ENCODE results near the gene MKLN1. TPM values are rescaled to one million over a fixed set of nuclear protein-coding genes. Genes with fewer than 3 reads are reported as not detected.

The MKLN1 gene
- polyA plus RNA-seq, 1 of the 3 experiments (the other 2 are of a cell fraction) = 11.0 TPM

GRCh38 chr7:131529179-131529578 is 201.5 kb downstream of the MKLN1 start:
- WGBS (ENCODE audit: low lambda C conversion rate) = 77% methylated on average over 3 of the region's 3 CpGs
- Histone ChIP-seq H3K9me2 (no peaks in the 10 kb centered on the region), H3K4me1 (ENCODE audit: control insufficient read depth in 1 of 2, insufficient read depth in 2 of 2, low read depth in 1 of 2, low read length in 1 of 2) (peaks cover 0 to 8% of the 10 kb centered on the region in 2 experiments; a peak in 1 of 4 replicates), H3K9me3 (no peaks in the 10 kb centered on the region), H2AFZ (ENCODE audit: low read depth) (no peak overlapping the region), H4K20me1 (ENCODE audit: insufficient read depth) (peaks cover 92% of the 10 kb centered on the region), H3K4me2 (no peak overlapping the region), H3F3A (replicated peaks; ENCODE audit: insufficient read depth) (peaks cover 55% of the 10 kb centered on the region), H3K36me3 (replicated peaks in 1 of 2; ENCODE audit: control insufficient read depth in 1 of 2, insufficient read depth in 2 of 2, low read length in 1 of 2) (peaks cover 0 to 10% of the 10 kb centered on the region in 2 experiments), H3K27ac (ENCODE audit: low read depth in 2 of 2, low read length in 1 of 2) (peak overlapping the region in 1 of 2 experiments; percentile 3; a peak in 1 of 4 replicates), H3K9ac (no peak overlapping the region), H3K4me3 (ENCODE audit: low read depth in 2 of 2, low read length in 1 of 2) (no peak overlapping the region), H3K79me2 (ENCODE audit: insufficient read depth) (peaks cover 99% of the 10 kb centered on the region), H3K27me3 (ENCODE audit: insufficient read depth) (no peaks in the 10 kb centered on the region)
- DNase-seq = no peak
- ChIA-PET POLR2A (no interaction called here), CTCF (interaction anchor here (1.8 to 2.7 kb wide), 2 partner anchors 14 to 17 kb away, joined by 4 to 19 read pairs; no protein-coding TSS in a partner anchor)
- TF ChIP-seq YY1 (IDR thresholded peaks at IDR 0.05; ENCODE audit: low read depth) = no peak
- TF ChIP-seq EP300 (IDR thresholded peaks at IDR 0.05; ENCODE audit: borderline replicate concordance in 1 of 2, low read depth in 1 of 2, low read length in 1 of 2) = no peak
- no peak for TF ChIP-seq NFIC (IDR thresholded peaks at IDR 0.05; ENCODE audit: borderline replicate concordance)
- no peak for TF ChIP-seq TCF12 (IDR thresholded peaks at IDR 0.05)
- TF ChIP-seq RAD21 (IDR thresholded peaks at IDR 0.05; ENCODE audit: low read length) = no peak

- 93% methylated on average over 7 of the region's 11 CpGs for WGBS (ENCODE audit: low lambda C conversion rate)
- TF ChIP-seq TAF1 (IDR thresholded peaks at IDR 0.05; ENCODE audit: borderline replicate concordance, low read depth, low read length) (no peak), GABPA (IDR thresholded peaks at IDR 0.05; ENCODE audit: low read depth) (no peak), USF2 (IDR thresholded peaks at IDR 0.05; ENCODE audit: borderline replicate concordance, low read depth, low read length) (no peak), RAD21 (IDR thresholded peaks at IDR 0.05; ENCODE audit: low read length) (no peak), GATA2 (CRISPR knock-in tag; IDR thresholded peaks at IDR 0.05) (no peak), RXRA (IDR thresholded peaks at IDR 0.05; ENCODE audit: borderline replicate concordance, low read depth) (no peak), FOXM1 (IDR thresholded peaks at IDR 0.05; ENCODE audit: low read depth) (no peak)
Observed at GRCh38 chr7:131529617-131530016, 201.9 kb downstream of the MKLN1 start.

GRCh38 chr7:131530137-131530536 is 202.5 kb downstream of the MKLN1 start:
- DNase-seq = no peak
- Histone ChIP-seq H3K27ac (ENCODE audit: low read depth in 2 of 2, low read length in 1 of 2) (no peak overlapping the region), H3K9me3 (no peaks in the 10 kb centered on the region), H3K4me3 (ENCODE audit: low read depth in 2 of 2, low read length in 1 of 2) (no peak overlapping the region), H3K36me3 (replicated peaks in 1 of 2; ENCODE audit: control insufficient read depth in 1 of 2, insufficient read depth in 2 of 2, low read length in 1 of 2) (peaks cover 0 to 15% of the 10 kb centered on the region in 2 experiments), H3K79me2 (ENCODE audit: insufficient read depth) (peaks cover 99% of the 10 kb centered on the region), H2AFZ (ENCODE audit: low read depth) (no peak overlapping the region), H3F3A (replicated peaks; ENCODE audit: insufficient read depth) (peaks cover 49% of the 10 kb centered on the region), H3K9ac (no peak overlapping the region), H3K9me2 (no peaks in the 10 kb centered on the region), H3K27me3 (ENCODE audit: insufficient read depth) (no peaks in the 10 kb centered on the region), H3K4me2 (no peak overlapping the region), H3K4me1 (ENCODE audit: control insufficient read depth in 1 of 2, insufficient read depth in 2 of 2, low read depth in 1 of 2, low read length in 1 of 2) (peaks cover 0 to 8% of the 10 kb centered on the region in 2 experiments; a peak in 1 of 4 replicates), H4K20me1 (ENCODE audit: insufficient read depth) (peaks cover 92% of the 10 kb centered on the region)
- WGBS (ENCODE audit: low lambda C conversion rate) = 92% methylated on average over 6 of the region's 6 CpGs
- POLR2A ChIA-PET = no interaction called here
- CTCF ChIA-PET = interaction anchor here (1.5 to 2.1 kb wide), 2 partner anchors 16 to 23 kb away, joined by 3 to 16 read pairs; no protein-coding TSS in a partner anchor
- TF ChIP-seq FOXJ3 (CRISPR knock-in tag; IDR thresholded peaks at IDR 0.05) (no peak), IRF3 (IDR thresholded peaks at IDR 0.05; ENCODE audit: low read depth, low read length) (no peak), GABPA (IDR thresholded peaks at IDR 0.05; ENCODE audit: low read depth) (no peak), USF2 (IDR thresholded peaks at IDR 0.05; ENCODE audit: borderline replicate concordance, low read depth, low read length) (no peak), GATA2 (CRISPR knock-in tag; IDR thresholded peaks at IDR 0.05) (no peak), CHD2 (IDR thresholded peaks at IDR 0.05; ENCODE audit: low read length, partially characterized antibody) (no peak), NRF1 (IDR thresholded peaks at IDR 0.05; ENCODE audit: low read depth, low read length) (no peak), PBX3 (IDR thresholded peaks at IDR 0.05) (no peak)

More at GRCh38 chr7:131529617-131530016, 201.9 kb downstream of the MKLN1 start:
- Histone ChIP-seq H3K79me2 (ENCODE audit: insufficient read depth) (peaks cover 99% of the 10 kb centered on the region), H3K4me2 (no peak overlapping the region), H3K27me3 (ENCODE audit: insufficient read depth) (no peaks in the 10 kb centered on the region), H3K4me3 (ENCODE audit: low read depth in 2 of 2, low read length in 1 of 2) (no peak overlapping the region), H3K9me3 (no peaks in the 10 kb centered on the region), H4K20me1 (ENCODE audit: insufficient read depth) (peaks cover 92% of the 10 kb centered on the region), H2AFZ (ENCODE audit: low read depth) (no peak overlapping the region), H3K9ac (no peak overlapping the region), H3F3A (replicated peaks; ENCODE audit: insufficient read depth) (peaks cover 51% of the 10 kb centered on the region), H3K36me3 (replicated peaks in 1 of 2; ENCODE audit: control insufficient read depth in 1 of 2, insufficient read depth in 2 of 2, low read length in 1 of 2) (peaks cover 0 to 10% of the 10 kb centered on the region in 2 experiments), H3K4me1 (ENCODE audit: control insufficient read depth in 1 of 2, insufficient read depth in 2 of 2, low read depth in 1 of 2, low read length in 1 of 2) (peaks cover 0 to 8% of the 10 kb centered on the region in 2 experiments; a peak in 1 of 4 replicates), H3K9me2 (no peaks in the 10 kb centered on the region), H3K27ac (ENCODE audit: low read depth in 2 of 2, low read length in 1 of 2) (peak overlapping the region in 1 of 2 experiments; percentile 3; a peak in 1 of 4 replicates)
- ChIA-PET POLR2A (no interaction called here), CTCF (interaction anchor here (1.5 to 2.1 kb wide), 2 partner anchors 16 to 22 kb away, joined by 3 to 16 read pairs; no protein-coding TSS in a partner anchor)
- no peak for DNase-seq

All from SK-N-SH (cell line).